H9 (cell line): ENCODE measurements around the gene STARD3. TPM values are rescaled to one million over a fixed set of nuclear protein-coding genes. Genes with fewer than 3 reads are reported as not detected.

ENCODE experiments used
- DNase-seq: peaks from one replicate; pipeline ENCODE4 v3.0.0-alpha.2; 2017
- H2AFZ ChIP-seq: one replicate; pipeline ENCODE4 v1.6.1; 2013; ENCODE audit warnings: mild to moderate bottlenecking, low read length, control low read depth, moderate library complexity
- H2AK5ac ChIP-seq: 2 replicates; pipeline ENCODE4 v1.6.1; 2013; ENCODE audit warnings: low read length, control low read depth, mixed read lengths; ENCODE audit not compliant: insufficient read length
- H2BK120ac ChIP-seq: one replicate; pipeline ENCODE4 v1.6.1; 2013; ENCODE audit warnings: low read depth, mild to moderate bottlenecking, low read length, control low read depth, inconsistent platforms; ENCODE audit not compliant: poor library complexity, severe bottlenecking
- H2BK12ac ChIP-seq: 2 replicates; pipeline ENCODE4 v1.6.1; 2013; ENCODE audit warnings: low read length, control low read depth, mixed read lengths, low read depth; ENCODE audit not compliant: insufficient read length
- H2BK15ac ChIP-seq: 2 replicates; pipeline ENCODE4 v1.6.1; 2013; ENCODE audit warnings: low read depth, low read length, control low read depth
- H2BK20ac ChIP-seq: one replicate; pipeline ENCODE4 v1.6.1; 2013; ENCODE audit warnings: low read depth, mild to moderate bottlenecking, low read length, control low read depth, inconsistent platforms; ENCODE audit not compliant: poor library complexity, severe bottlenecking
- H2BK5ac ChIP-seq: 2 replicates; pipeline ENCODE4 v1.6.1; 2013; ENCODE audit warnings: low read length, control low read depth, mixed read lengths; ENCODE audit not compliant: insufficient read length
- H3K14ac ChIP-seq: 2 replicates; pipeline ENCODE4 v1.6.1; 2013; ENCODE audit warnings: low read length, control low read depth; ENCODE audit not compliant: insufficient read depth
- H3K18ac ChIP-seq: 2 replicates; pipeline ENCODE4 v1.6.1; 2013; ENCODE audit warnings: low read depth, mild to moderate bottlenecking, mixed read lengths, low read length, control low read depth; ENCODE audit not compliant: insufficient read length
- H3K23ac ChIP-seq: 2 replicates; pipeline ENCODE4 v1.6.1; 2013; ENCODE audit warnings: low read length, control low read depth, mixed read lengths, low read depth; ENCODE audit not compliant: insufficient read length
- H3K23me2 ChIP-seq: 2 replicates; pipeline ENCODE4 v1.6.1; 2013; ENCODE audit warnings: low read depth, mild to moderate bottlenecking, mixed read lengths, low read length, control low read depth; ENCODE audit not compliant: insufficient read length, poor library complexity, severe bottlenecking
- H3K27ac ChIP-seq: 2 replicates; pipeline ENCODE4 v1.5.1; 2013; ENCODE audit warnings: low read length, control low read depth, mixed read lengths, low read depth; ENCODE audit not compliant: insufficient read length
- H3K27me3 ChIP-seq: 2 replicates; pipeline ENCODE4 v1.6.1; 2013; ENCODE audit warnings: low read length, control low read depth, inconsistent platforms; ENCODE audit not compliant: insufficient read depth
- H3K4ac ChIP-seq: 2 replicates; pipeline ENCODE4 v1.6.1; 2013; ENCODE audit warnings: low read depth, mild to moderate bottlenecking, control low read depth, inconsistent platforms, low read length, moderate library complexity
- H3K4me1 ChIP-seq: 2 replicates; pipeline ENCODE4 v1.6.1; 2013; ENCODE audit warnings: low read length, control low read depth, inconsistent platforms; ENCODE audit not compliant: insufficient read depth
- H3K4me2 ChIP-seq: 2 replicates; pipeline ENCODE4 v1.6.1; 2013; ENCODE audit warnings: low read length, control low read depth, mixed read lengths; ENCODE audit not compliant: insufficient read length, insufficient read depth
- H3K56ac ChIP-seq: 2 replicates; pipeline ENCODE4 v1.6.1; 2013; ENCODE audit warnings: low read depth, mild to moderate bottlenecking, mixed read lengths, low read length, control low read depth; ENCODE audit not compliant: insufficient read length
- H3K79me1 ChIP-seq: 2 replicates; pipeline ENCODE4 v1.6.1; 2013; ENCODE audit warnings: low read depth, mild to moderate bottlenecking, moderate library complexity, low read length, control low read depth, inconsistent platforms; ENCODE audit not compliant: insufficient read depth, poor library complexity, severe bottlenecking
- H3K79me2 ChIP-seq: 2 replicates; pipeline ENCODE4 v1.6.1; 2013; ENCODE audit warnings: low read length, control low read depth, inconsistent platforms; ENCODE audit not compliant: insufficient read depth
- H3K9ac ChIP-seq: 2 replicates; pipeline ENCODE4 v1.6.1; 2013; ENCODE audit warnings: low read length, control low read depth, mixed read lengths; ENCODE audit not compliant: insufficient read length; ENCODE audit errors: extremely low read depth
- H3K9me3 ChIP-seq: one replicate; pipeline ENCODE4 v1.6.1; 2013; ENCODE audit warnings: low read depth, low read length, inconsistent platforms; ENCODE audit not compliant: control insufficient read depth
- H3T11ph ChIP-seq: one replicate; pipeline ENCODE4 v1.6.1; 2013; ENCODE audit warnings: mild to moderate bottlenecking, low read length, control low read depth, inconsistent platforms
- H4K20me1 ChIP-seq: one replicate; pipeline ENCODE4 v1.6.1; 2013; ENCODE audit not compliant: control insufficient read depth, insufficient read length, insufficient read depth
- H4K5ac ChIP-seq: 2 replicates; pipeline ENCODE4 v1.6.1; 2013; ENCODE audit warnings: low read depth, mild to moderate bottlenecking, mixed read lengths, low read length, control low read depth; ENCODE audit not compliant: insufficient read length
- H4K8ac ChIP-seq: replicated peaks from 2 replicates; pipeline ENCODE4 v1.6.1; 2013; ENCODE audit warnings: low read length, control low read depth, mixed read lengths, low read depth; ENCODE audit not compliant: insufficient read length
- H4K91ac ChIP-seq: 2 replicates; pipeline ENCODE4 v1.6.1; 2013; ENCODE audit warnings: low read depth, mild to moderate bottlenecking, moderate library complexity, mixed read lengths, low read length, control low read depth; ENCODE audit not compliant: insufficient read length
- H3K27ac Mint-ChIP-seq, 3 experiments: 2 replicates in 2 of 3; 3 replicates in 1 of 3; pipeline ENCODE4 v1.8.0; 2020 to 2021; ENCODE audit warnings: mixed read lengths in 3 of 3, mild to moderate bottlenecking in 1 of 3, moderate library complexity in 1 of 3
- H3K27me3 Mint-ChIP-seq: 2 replicates; pipeline ENCODE4 v1.8.0; 2021; ENCODE audit warnings: low read depth, mild to moderate bottlenecking, moderate library complexity, mixed read lengths
- H3K36me3 Mint-ChIP-seq, 3 experiments: 2 replicates in 2 of 3; 3 replicates in 1 of 3; pipeline ENCODE4 v1.8.0; 2020 to 2021; ENCODE audit warnings: low read depth in 3 of 3, mixed read lengths in 3 of 3; ENCODE audit not compliant: insufficient read depth in 1 of 3
- H3K4me1 Mint-ChIP-seq, 2 experiments: 2 replicates each; pipeline ENCODE4 v1.8.0; 2020; ENCODE audit warnings: mixed read lengths in 2 of 2
- H3K4me3 Mint-ChIP-seq, 2 experiments: 2 replicates in 1 of 2; 3 replicates in 1 of 2; pipeline ENCODE4 v1.8.0; 2020 to 2021; ENCODE audit warnings: mild to moderate bottlenecking in 2 of 2, mixed read lengths in 2 of 2, moderate library complexity in 1 of 2
- H3K9me3 Mint-ChIP-seq, 2 experiments: 2 replicates in 1 of 2; 3 replicates in 1 of 2; pipeline ENCODE4 v1.8.0; 2020; ENCODE audit warnings: mild to moderate bottlenecking in 2 of 2, mixed read lengths in 2 of 2, moderate library complexity in 1 of 2
- WGBS: extraction: QIAGEN DNeasy Blood & Tissue Kit; methylation state at CpG from one replicate; pipeline ENCODE4 v1.1.7; 2013; ENCODE audit warnings: missing lambda C conversion rate, low lambda C conversion rate, mixed read lengths; ENCODE audit not compliant: insufficient read length; ENCODE audit errors: extremely low coverage; 5-methylcytosine and 5-hydroxymethylcytosine counted together
- total RNA-seq: library from RNA; stranded (reverse); gene quantifications from 2 replicates; pipeline ENCODE4 v1.2.1, GENCODE V29; 2021
- TF ChIP-seq, protein P1 (sequence below): fragments of 200-600 bp; sonication (generic); conservative IDR thresholded peaks from 3 replicates; pipeline ENCODE4 v1.8.0; 2021; ENCODE audit warnings: antibody characterized with exemption, mild to moderate bottlenecking

Gene STARD3
- total RNA-seq, 1 experiment from 2014 or later: 51.3 TPM

- Histone ChIP-seq H4K5ac (no peak overlapping the region), H4K91ac (no peak overlapping the region), H3K4me1 (peaks cover 3% of the 10 kb centered on the region; the same call in 1 of the 2 replicates), H3K79me1 (no peaks in the 10 kb centered on the region), H2AK5ac (no peak overlapping the region), H3K79me2 (no peaks in the 10 kb centered on the region), H2BK12ac (no peak overlapping the region), H4K8ac (no peak overlapping the region), H3K27ac (no peak overlapping the region), H3K23me2 (no peaks in the 10 kb centered on the region), H2BK15ac (no peak overlapping the region), H3K18ac (no peak overlapping the region), H3K27me3 (no peaks in the 10 kb centered on the region), H3K9ac (no peak overlapping the region), H3K23ac (no peak overlapping the region), H3K14ac (no peak overlapping the region), H3T11ph (no peak overlapping the region), H3K4ac (no peak overlapping the region), H2BK120ac (no peak overlapping the region), H2BK5ac (no peak overlapping the region), H3K56ac (no peak overlapping the region), H4K20me1 (no peaks in the 10 kb centered on the region), H3K4me2 (no peak overlapping the region), H2BK20ac (no peak overlapping the region), H2AFZ (no peak overlapping the region), H3K9me3 (no peaks in the 10 kb centered on the region)
- Mint-ChIP-seq H3K4me3 (no peak overlapping the region), H3K4me1 (peaks cover 11 to 44% of the 10 kb centered on the region in 2 experiments), H3K27ac (no peak overlapping the region), H3K36me3 (peaks cover 6 to 32% (median 11%) of the 10 kb centered on the region in 3 experiments; a peak in 6 of 7 replicates), H3K27me3 (peaks cover 7% of the 10 kb centered on the region), H3K9me3 (no peaks in the 10 kb centered on the region)
- TF ChIP-seq, protein P1, sequence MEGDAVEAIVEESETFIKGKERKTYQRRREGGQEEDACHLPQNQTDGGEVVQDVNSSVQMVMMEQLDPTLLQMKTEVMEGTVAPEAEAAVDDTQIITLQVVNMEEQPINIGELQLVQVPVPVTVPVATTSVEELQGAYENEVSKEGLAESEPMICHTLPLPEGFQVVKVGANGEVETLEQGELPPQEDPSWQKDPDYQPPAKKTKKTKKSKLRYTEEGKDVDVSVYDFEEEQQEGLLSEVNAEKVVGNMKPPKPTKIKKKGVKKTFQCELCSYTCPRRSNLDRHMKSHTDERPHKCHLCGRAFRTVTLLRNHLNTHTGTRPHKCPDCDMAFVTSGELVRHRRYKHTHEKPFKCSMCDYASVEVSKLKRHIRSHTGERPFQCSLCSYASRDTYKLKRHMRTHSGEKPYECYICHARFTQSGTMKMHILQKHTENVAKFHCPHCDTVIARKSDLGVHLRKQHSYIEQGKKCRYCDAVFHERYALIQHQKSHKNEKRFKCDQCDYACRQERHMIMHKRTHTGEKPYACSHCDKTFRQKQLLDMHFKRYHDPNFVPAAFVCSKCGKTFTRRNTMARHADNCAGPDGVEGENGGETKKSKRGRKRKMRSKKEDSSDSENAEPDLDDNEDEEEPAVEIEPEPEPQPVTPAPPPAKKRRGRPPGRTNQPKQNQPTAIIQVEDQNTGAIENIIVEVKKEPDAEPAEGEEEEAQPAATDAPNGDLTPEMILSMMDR: no peak
- DNase-seq: no peak
- WGBS: no CpG with 5 or more reads among the region's 5 CpGs
Measured at GRCh38 chr17:39660011-39660360, 23.0 kb downstream of the STARD3 start.
